ENCODE measurements around the gene LRRC15. TPM values are rescaled to one million over a fixed set of nuclear protein-coding genes. Genes with fewer than 3 reads are reported as not detected.

Gene LRRC15
- polyA plus RNA-seq, 3 donors, result not detected

GRCh38 chr3:194333981-194334320, 35.6 kb downstream of the LRRC15 start:
- peak overlapping the region in 1 of 3 experiments; percentile 62 for H3K4me3 ChIP-seq (replicated peaks in 1 of 3; ENCODE audit: low read depth in 2 of 3, low read length in 3 of 3)
- no peaks in the 10 kb centered on the region for H4K20me1 ChIP-seq (ENCODE audit: insufficient read depth, low read length)
- Mint-ChIP-seq H3K27me3 (ENCODE audit: low read depth in 3 of 3) (peaks cover 28 to 48% (median 34%) of the 10 kb centered on the region in 3 donors), H3K4me3 (peak overlapping the region in 1 of 2 donors; percentile 88), H3K27ac (no peak overlapping the region), H3K9me3 (peaks cover 0 to 4% (median 0%) of the 10 kb centered on the region in 7 donors), H3K36me3 (no peaks in the 10 kb centered on the region), H3K4me1 (peaks cover 11% of the 10 kb centered on the region)
- no peak overlapping the region for H3K27ac ChIP-seq (ENCODE audit: low read depth in 1 of 2, low read length in 2 of 2)
- WGBS (ENCODE audit: insufficient coverage), result 36% methylated on average over 8 of the region's 15 CpGs
- no peak overlapping the region for H3K9ac ChIP-seq (ENCODE audit: insufficient read depth, low read length, poor library complexity, severe bottlenecking)
- peaks cover 6 to 9% of the 10 kb centered on the region in 2 donors for H3K4me1 ChIP-seq (ENCODE audit: control insufficient read depth in 1 of 2, insufficient read depth in 2 of 2, low read length in 2 of 2)
- H2AFZ ChIP-seq (ENCODE audit: insufficient read depth, low read depth, low read length, poor library complexity, severe bottlenecking), result peak overlapping the region; percentile 72
- intact Hi-C loops (cut with micrococcal nuclease), result loop anchor here (5.0 kb wide), 2 partner anchors 63 to 68 kb away; partner anchors contain the start of gene GP5 (in 1 of the 2)
- no peaks in the 10 kb centered on the region for H3K9me3 ChIP-seq (replicated peaks in 1 of 2; ENCODE audit: control insufficient read depth in 1 of 2, insufficient read depth in 1 of 2, low read length in 2 of 2)
- no peaks in the 10 kb centered on the region for H3K36me3 ChIP-seq (replicated peaks in 1 of 2; ENCODE audit: control insufficient read depth in 1 of 2, insufficient read depth in 2 of 2, low read length in 2 of 2)
- H3K4me2 ChIP-seq (replicated peaks; ENCODE audit: extremely low read depth, low read length, poor library complexity, severe bottlenecking), result peak overlapping the region; percentile 76
- TF ChIP-seq CTCF (IDR thresholded peaks at IDR 0.05), result peak; percentile 49
- H3K27me3 ChIP-seq (ENCODE audit: control insufficient read depth in 2 of 2, insufficient read depth in 2 of 2, low read length in 2 of 2), result peaks cover 3 to 14% of the 10 kb centered on the region in 2 donors
- no peaks in the 10 kb centered on the region for H3K79me2 ChIP-seq (ENCODE audit: insufficient read depth, low read length)
- DNase-seq, result no peak

- Histone ChIP-seq H3K9ac (ENCODE audit: insufficient read depth, low read length, poor library complexity, severe bottlenecking) (no peak overlapping the region), H3K4me3 (replicated peaks in 1 of 3; ENCODE audit: low read depth in 2 of 3, low read length in 3 of 3) (peak overlapping the region in 2 of 3 experiments; percentile 7 to 62), H3K27me3 (ENCODE audit: control insufficient read depth in 2 of 2, insufficient read depth in 2 of 2, low read length in 2 of 2) (peaks cover 3 to 14% of the 10 kb centered on the region in 2 donors), H3K27ac (ENCODE audit: low read depth in 1 of 2, low read length in 2 of 2) (no peak overlapping the region), H2AFZ (ENCODE audit: insufficient read depth, low read depth, low read length, poor library complexity, severe bottlenecking) (peak overlapping the region; percentile 72), H3K79me2 (ENCODE audit: insufficient read depth, low read length) (no peaks in the 10 kb centered on the region), H3K4me2 (replicated peaks; ENCODE audit: extremely low read depth, low read length, poor library complexity, severe bottlenecking) (peak overlapping the region; percentile 76), H3K9me3 (replicated peaks in 1 of 2; ENCODE audit: control insufficient read depth in 1 of 2, insufficient read depth in 1 of 2, low read length in 2 of 2) (no peaks in the 10 kb centered on the region), H4K20me1 (ENCODE audit: insufficient read depth, low read length) (no peaks in the 10 kb centered on the region), H3K4me1 (ENCODE audit: control insufficient read depth in 1 of 2, insufficient read depth in 2 of 2, low read length in 2 of 2) (peaks cover 6 to 9% of the 10 kb centered on the region in 2 donors), H3K36me3 (replicated peaks in 1 of 2; ENCODE audit: control insufficient read depth in 1 of 2, insufficient read depth in 2 of 2, low read length in 2 of 2) (no peaks in the 10 kb centered on the region)
- 2% methylated on average over 69 of the region's 69 CpGs for WGBS (ENCODE audit: insufficient coverage)
- DNase-seq, result peak; percentile 60 to 75 (median 64)
- Mint-ChIP-seq H3K36me3 (no peaks in the 10 kb centered on the region), H3K27ac (no peak overlapping the region), H3K4me3 (peak overlapping the region; percentile 71 to 88), H3K27me3 (ENCODE audit: low read depth in 3 of 3) (peaks cover 27 to 44% (median 34%) of the 10 kb centered on the region in 3 donors), H3K4me1 (peaks cover 11% of the 10 kb centered on the region), H3K9me3 (peaks cover 0 to 4% (median 0%) of the 10 kb centered on the region in 7 donors)
- intact Hi-C loops (cut with micrococcal nuclease), result loop anchor here (5.0 kb wide), 2 partner anchors 64 to 69 kb away; partner anchors contain the start of gene GP5 (in 1 of the 2)
- TF ChIP-seq CTCF (IDR thresholded peaks at IDR 0.05), result peak; percentile 98
These were observed 36.1 kb downstream of the LRRC15 start for GRCh38 chr3:194333212-194333980.

All from CD14-positive monocyte (primary cell).